Stimulated activated memory B cell treated with anti-CD40 and anti-IgM and Interleukin-4, amounts not matched to agents 10 μg/mL and 1 μg/mL and 100 μg/mL, for 72 hours (primary cell): Measurements from ENCODE around the gene LGR4.
"Not testable (repeated sequence)": the region's sequence is repeated elsewhere in the genome, so short reads cannot be mapped to it uniquely, and the experiment has no call there.

Experiments used
- ATAC-seq: fragments of 150-1000 bp; cut with Tn5 transposase; 2 replicates; pipeline ENCODE4 v1.10.0; 2021
- H3K27ac Mint-ChIP-seq: one replicate; pipeline ENCODE4 v1.8.0; 2022; ENCODE audit warnings: mild to moderate bottlenecking, mixed read lengths
- H3K27me3 Mint-ChIP-seq: one replicate; pipeline ENCODE4 v1.8.0; 2022; ENCODE audit warnings: mixed read lengths
- H3K36me3 Mint-ChIP-seq: one replicate; pipeline ENCODE4 v1.8.0; 2022; ENCODE audit warnings: mixed read lengths
- H3K4me1 Mint-ChIP-seq: one replicate; pipeline ENCODE4 v1.8.0; 2022; ENCODE audit warnings: mixed read lengths
- H3K4me3 Mint-ChIP-seq: one replicate; pipeline ENCODE4 v1.8.0; 2022; ENCODE audit warnings: mild to moderate bottlenecking, moderate library complexity, mixed read lengths
- H3K9me3 Mint-ChIP-seq: one replicate; pipeline ENCODE4 v1.8.0; 2022; ENCODE audit warnings: mixed read lengths

The LGR4 gene

GRCh38 chr11:27472398-27473016 is at the start of gene LGR4:
Gene LGR4 (minus strand): TSS chr11:27472790. CDS start chr11:27472302, 488 bp downstream.
- Mint-ChIP-seq H3K9me3 (no peaks in the 10 kb centered on the region), H3K4me3 (peak within 1 kb of the TSS; percentile 86), H3K4me1 (peaks cover 23% of the 10 kb centered on the region), H3K27me3 (no peaks in the 10 kb centered on the region), H3K27ac (peak within 1 kb of the TSS; percentile 54), H3K36me3 (no peaks in the 10 kb centered on the region)
- ATAC-seq: peak; percentile 91

- H3K4me3 Mint-ChIP-seq: no peak overlapping the region
- no peaks in the 10 kb centered on the region for H3K4me1 Mint-ChIP-seq
- no peak for ATAC-seq
- no peak overlapping the region for H3K27ac Mint-ChIP-seq
- no peaks in the 10 kb centered on the region for H3K36me3 Mint-ChIP-seq
- H3K27me3 Mint-ChIP-seq: no peaks in the 10 kb centered on the region
- peaks cover 3% of the 10 kb centered on the region for H3K9me3 Mint-ChIP-seq
Measured at GRCh38 chr11:27520226-27520625, 47.6 kb upstream of the LGR4 start.

- ATAC-seq: no peak
- Mint-ChIP-seq H3K9me3 (peaks cover 4% of the 10 kb centered on the region), H3K4me1 (no peaks in the 10 kb centered on the region), H3K27ac (no peak overlapping the region), H3K4me3 (no peak overlapping the region), H3K36me3 (no peaks in the 10 kb centered on the region), H3K27me3 (no peaks in the 10 kb centered on the region)
Measured at GRCh38 chr11:27518518-27518917, 45.9 kb upstream of the LGR4 start.

- H3K4me1 Mint-ChIP-seq, ATAC-seq, H3K27ac Mint-ChIP-seq, H3K9me3 Mint-ChIP-seq, H3K36me3 Mint-ChIP-seq, H3K4me3 Mint-ChIP-seq, H3K27me3 Mint-ChIP-seq: not testable (repeated sequence)
Measured at GRCh38 chr11:27517490-27517889, 44.9 kb upstream of the LGR4 start.

- Mint-ChIP-seq H3K9me3 (peaks cover 4% of the 10 kb centered on the region), H3K27ac (no peak overlapping the region), H3K4me1 (no peaks in the 10 kb centered on the region), H3K4me3 (no peak overlapping the region), H3K36me3 (peaks cover 5% of the 10 kb centered on the region), H3K27me3 (no peaks in the 10 kb centered on the region)
- no peak for ATAC-seq
Measured at GRCh38 chr11:27514558-27514957, 42.0 kb upstream of the LGR4 start.

GRCh38 chr11:27514076-27514475 is 41.5 kb upstream of the LGR4 start:
- no peak for ATAC-seq
- H3K27me3 Mint-ChIP-seq: no peaks in the 10 kb centered on the region
- H3K4me1 Mint-ChIP-seq: no peaks in the 10 kb centered on the region
- H3K9me3 Mint-ChIP-seq: peaks cover 4% of the 10 kb centered on the region
- H3K36me3 Mint-ChIP-seq: peaks cover 9% of the 10 kb centered on the region
- H3K27ac Mint-ChIP-seq: no peak overlapping the region
- no peak overlapping the region for H3K4me3 Mint-ChIP-seq

GRCh38 chr11:27513389-27513788 is 40.8 kb upstream of the LGR4 start:
- Mint-ChIP-seq H3K4me1 (peaks cover 2% of the 10 kb centered on the region), H3K27me3 (no peaks in the 10 kb centered on the region), H3K36me3 (peaks cover 11% of the 10 kb centered on the region), H3K4me3 (no peak overlapping the region), H3K27ac (no peak overlapping the region), H3K9me3 (peaks cover 4% of the 10 kb centered on the region)
- ATAC-seq: no peak

GRCh38 chr11:27512238-27512637 is 39.6 kb upstream of the LGR4 start:
- Mint-ChIP-seq H3K27me3 (no peaks in the 10 kb centered on the region), H3K9me3 (peaks cover 4% of the 10 kb centered on the region), H3K4me3 (no peak overlapping the region), H3K4me1 (peaks cover 13% of the 10 kb centered on the region), H3K36me3 (peaks cover 11% of the 10 kb centered on the region), H3K27ac (no peak overlapping the region)
- no peak for ATAC-seq

GRCh38 chr11:27509908-27510307 is 37.3 kb upstream of the LGR4 start:
- Mint-ChIP-seq H3K4me1 (peaks cover 28% of the 10 kb centered on the region), H3K27me3 (no peaks in the 10 kb centered on the region), H3K27ac (no peak overlapping the region), H3K36me3 (peaks cover 11% of the 10 kb centered on the region), H3K9me3 (no peaks in the 10 kb centered on the region), H3K4me3 (no peak overlapping the region)
- no peak for ATAC-seq

GRCh38 chr11:27507557-27508322 is 35.1 kb upstream of the LGR4 start:
- H3K4me1 Mint-ChIP-seq: peaks cover 34% of the 10 kb centered on the region
- H3K27ac Mint-ChIP-seq: peak overlapping the region; percentile 96
- H3K9me3 Mint-ChIP-seq: no peaks in the 10 kb centered on the region
- no peaks in the 10 kb centered on the region for H3K27me3 Mint-ChIP-seq
- H3K4me3 Mint-ChIP-seq: peak overlapping the region; percentile 100
- peaks cover 11% of the 10 kb centered on the region for H3K36me3 Mint-ChIP-seq
- ATAC-seq: no peak

- H3K27ac Mint-ChIP-seq: peak within 1 kb of the TSS; percentile 96
- no peaks in the 10 kb centered on the region for H3K27me3 Mint-ChIP-seq
- H3K9me3 Mint-ChIP-seq: no peaks in the 10 kb centered on the region
- peak; percentile 99 for ATAC-seq
- H3K36me3 Mint-ChIP-seq: peaks cover 16% of the 10 kb centered on the region
- H3K4me3 Mint-ChIP-seq: peak within 1 kb of the TSS; percentile 100
- peaks cover 39% of the 10 kb centered on the region for H3K4me1 Mint-ChIP-seq
Measured at GRCh38 chr11:27506200-27507182, 33.9 kb upstream of the LGR4 start, which contains the start of gene LIN7C. Gene LIN7C (minus strand): TSS chr11:27506769. CDS start chr11:27506752, 17 bp downstream.

GRCh38 chr11:27505781-27506180 is 33.2 kb upstream of the LGR4 start:
- peaks cover 17% of the 10 kb centered on the region for H3K36me3 Mint-ChIP-seq
- no peaks in the 10 kb centered on the region for H3K27me3 Mint-ChIP-seq
- peaks cover 40% of the 10 kb centered on the region for H3K4me1 Mint-ChIP-seq
- H3K4me3 Mint-ChIP-seq: peak overlapping the region; percentile 100
- H3K9me3 Mint-ChIP-seq: no peaks in the 10 kb centered on the region
- ATAC-seq: no peak
- H3K27ac Mint-ChIP-seq: peak overlapping the region; percentile 96

- Mint-ChIP-seq H3K36me3 (peaks cover 10% of the 10 kb centered on the region), H3K4me3 (no peak overlapping the region), H3K27me3 (no peaks in the 10 kb centered on the region), H3K4me1 (peaks cover 40% of the 10 kb centered on the region), H3K9me3 (no peaks in the 10 kb centered on the region), H3K27ac (no peak overlapping the region)
- ATAC-seq: no peak
Measured at GRCh38 chr11:27504205-27504604, 31.6 kb upstream of the LGR4 start.

- Mint-ChIP-seq H3K27me3 (no peaks in the 10 kb centered on the region), H3K9me3 (no peaks in the 10 kb centered on the region), H3K4me3 (no peak overlapping the region), H3K36me3 (peaks cover 15% of the 10 kb centered on the region), H3K4me1 (peaks cover 23% of the 10 kb centered on the region), H3K27ac (no peak overlapping the region)
- ATAC-seq: no peak
Measured at GRCh38 chr11:27501100-27501499, 28.5 kb upstream of the LGR4 start.

- Mint-ChIP-seq H3K9me3 (no peaks in the 10 kb centered on the region), H3K4me3 (no peak overlapping the region), H3K27ac (no peak overlapping the region), H3K4me1 (peaks cover 6% of the 10 kb centered on the region), H3K27me3 (no peaks in the 10 kb centered on the region), H3K36me3 (peaks cover 21% of the 10 kb centered on the region)
- no peak for ATAC-seq
Measured at GRCh38 chr11:27497911-27498310, 25.3 kb upstream of the LGR4 start.
